HuH-7.5 (cell line): ENCODE measurements around the gene SPX.

ENCODE experiments used
- DNase-seq: peaks from one replicate; pipeline ENCODE4 v3.0.0; 2011; ENCODE audit warnings: low spot score

SPX gene

DNA sequence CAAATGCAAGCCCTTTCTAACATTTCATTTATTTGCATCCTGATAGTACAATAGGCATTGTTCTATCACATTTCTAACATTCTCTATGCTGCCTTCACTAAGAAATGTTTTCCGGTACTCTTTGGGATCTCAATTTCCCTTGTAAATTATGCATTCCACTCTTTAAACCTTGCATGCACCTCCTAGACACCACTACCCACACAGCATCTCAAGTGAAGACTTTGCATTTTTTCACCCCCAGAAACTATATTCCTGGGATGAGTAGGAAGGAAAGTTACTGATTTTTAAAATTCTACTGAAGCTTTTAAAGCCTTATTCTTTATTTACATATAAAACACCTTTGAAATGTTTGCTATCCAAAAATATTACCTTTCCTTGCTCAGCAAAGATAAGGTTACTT, 51.4 kb downstream of the SPX start:
- DNase-seq: no peak

DNA sequence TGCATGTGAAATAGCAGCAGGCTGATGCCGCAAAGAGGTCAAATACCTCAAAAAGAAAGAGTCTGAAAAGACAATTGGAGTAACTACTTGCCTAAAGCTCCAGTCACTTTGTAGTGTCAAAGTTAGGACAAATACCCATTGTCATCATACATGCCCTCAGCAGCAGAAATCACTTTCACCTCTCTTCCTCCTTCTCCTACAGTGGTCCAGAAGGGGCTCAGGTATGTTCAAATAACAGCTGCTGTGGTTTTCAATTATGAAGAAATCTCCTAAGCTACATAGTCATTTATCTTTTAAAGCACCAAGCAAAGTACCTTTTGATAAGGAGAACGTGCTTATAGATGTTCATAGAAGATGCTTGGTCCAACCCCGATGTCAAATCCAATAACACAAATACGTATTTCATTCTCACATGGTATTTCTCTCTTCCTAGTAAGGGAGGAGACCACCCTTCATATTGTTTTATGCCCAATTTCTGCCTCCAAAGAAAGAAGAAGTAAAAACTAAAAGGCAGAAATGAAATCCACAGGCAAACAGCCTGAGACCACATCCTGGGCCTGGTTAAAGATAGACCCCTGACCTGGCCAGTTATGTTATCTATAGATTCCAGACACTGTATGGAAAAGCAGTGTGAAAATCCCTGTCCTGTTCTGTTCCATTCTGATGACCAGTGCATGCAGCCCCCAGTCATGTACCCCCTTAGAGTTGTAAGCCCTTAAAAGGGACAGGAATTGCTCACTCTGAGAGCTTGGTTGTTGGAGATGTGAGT, 54.8 kb downstream of the SPX start:
- no peak for DNase-seq
